Measurements from ENCODE around the gene PDIA2. TPM values are rescaled to one million over a fixed set of nuclear protein-coding genes. Genes with fewer than 3 reads are reported as not detected.

Gene PDIA2
- total and polyA plus RNA-seq, 10 of the 15 experiments (the other 5 are each of a cell fraction or from before 2014, with no cell fraction given), result 0.11 to 0.36 TPM; not detected in 8

- TF ChIP-seq ZBTB40 (IDR thresholded peaks at IDR 0.05; ENCODE audit: borderline replicate concordance) (no peak), ETV6 (conservative IDR thresholded peaks at IDR 0.05 in 1 of 2, IDR thresholded peaks at IDR 0.05 in 1 of 2; ENCODE audit: borderline replicate concordance in 1 of 2, low read depth in 1 of 2) (no peak), SRF (IDR thresholded peaks at IDR 0.05; ENCODE audit: low read depth in 2 of 2, low read length in 2 of 2) (no peak), SMC3 (IDR thresholded peaks at IDR 0.05; ENCODE audit: borderline replicate concordance, low read length) (no peak), IRF5 (IDR thresholded peaks at IDR 0.05; ENCODE audit: borderline replicate concordance) (no peak), PAX5 (IDR thresholded peaks at IDR 0.05; ENCODE audit: borderline replicate concordance, low read depth, low read length) (no peak), CREB1 (IDR thresholded peaks at IDR 0.05; ENCODE audit: low read depth) (no peak)
Observed at GRCh38 chr16:282491-282890, 473 bp upstream of the PDIA2 start (continued).
